Psoas muscle (tissue), 8 donors: Measurements from ENCODE around the gene HK3. TPM values are rescaled to one million over a fixed set of nuclear protein-coding genes. Genes with fewer than 3 reads are reported as not detected.

ENCODE experiments used
- ATAC-seq, 4 donors: fragments of 200-7000 bp; cut with Tn5 transposase; one replicate each; pipeline ENCODE4 v1.9.1; 2020; ENCODE audit warnings: moderate library complexity in 3 of 4, mild to moderate bottlenecking in 2 of 4
- DNase-seq, 2 donors: peaks; one replicate each; pipeline ENCODE4 v3.0.0-alpha.2; 2020
- H3K27ac ChIP-seq: fragments of 200-600 bp; one replicate; pipeline ENCODE4 v1.8.0; 2022
- H3K27me3 ChIP-seq, 3 donors: fragments of 200-600 bp in 1 of 3; one replicate each; pipeline versions ENCODE4 v1.6.1 to v1.8.0; 2013 to 2022; ENCODE audit warnings: low read length in 2 of 3, mild to moderate bottlenecking in 2 of 3, moderate library complexity in 1 of 3; ENCODE audit not compliant: insufficient read depth in 3 of 3
- H3K36me3 ChIP-seq, 2 donors: fragments of 200-600 bp in 1 of 2; one replicate each; pipeline versions ENCODE4 v1.6.1 to v1.8.0; 2013 to 2022; ENCODE audit warnings: low read depth in 1 of 2, mild to moderate bottlenecking in 1 of 2, moderate library complexity in 1 of 2; ENCODE audit not compliant: insufficient read depth in 1 of 2
- H3K4me1 ChIP-seq: fragments of 200-600 bp; one replicate; pipeline ENCODE4 v1.8.0; 2022
- H3K4me3 ChIP-seq: fragments of 200-600 bp; one replicate; pipeline ENCODE4 v1.8.0; 2022; ENCODE audit warnings: mild to moderate bottlenecking
- H3K9me3 ChIP-seq: fragments of 200-600 bp; one replicate; pipeline ENCODE4 v1.8.0; 2022
- WGBS, 3 donors: extraction: QIAGEN DNeasy Blood & Tissue Kit; methylation state at CpG; one replicate each; pipeline versions ENCODE4 v1.1.6 to v1.1.7; 2013; 5-methylcytosine and 5-hydroxymethylcytosine counted together
- intact Hi-C, 2 donors: fragments of 100-400 bp; cut with DNase I; formaldehyde crosslinking; loops; one replicate each; pipeline versions ENCODE4 v1.11.0 to v1.14.2; 2022
- polyA plus RNA-seq, 3 donors: library from polyadenylated mRNA; stranded (reverse); fragments of 200-250 nt; gene quantifications; one replicate each; pipeline ENCODE4 v1.2.3, GENCODE V29; 2013
- total RNA-seq, 4 donors: library from RNA; stranded (reverse); fragmentation: NEBNext Ultra II Directional in 2 of 4; extraction: Animal tissue kit (Norgen Biotek cat#: 25700) in 2 of 4; gene quantifications; one replicate each; pipeline versions ENCODE4 v1.2.1 to v1.2.4, GENCODE V29; 2021 to 2023
- TF ChIP-seq, protein P1 (sequence below): fragments of 200-600 bp; IDR thresholded peaks from one replicate; pipeline ENCODE4 v1.8.0; 2022; ENCODE audit warnings: antibody characterized with exemption
- donor health status: healthy with polysubstance abuse.
- donor health status: DM: no; HTN: no; CAD: no; lungs with moderate emphysema.
- donor health status: Bipolar disorder and iron deficiency.
- donor health status: healthy.
- donor health status: DM: yes; HTN: yes; CAD: no.
- donor health status: DM: no; HTN: no; CAD: no.
- donor health status: DM: no; HTN: no; CAD: no.
- donor health status: DM: yes; HTN: yes; CAD: no.

The HK3 gene
- total and polyA plus RNA-seq, 7 donors = 1.6 to 3.1 (median 2.4) TPM

DNA sequence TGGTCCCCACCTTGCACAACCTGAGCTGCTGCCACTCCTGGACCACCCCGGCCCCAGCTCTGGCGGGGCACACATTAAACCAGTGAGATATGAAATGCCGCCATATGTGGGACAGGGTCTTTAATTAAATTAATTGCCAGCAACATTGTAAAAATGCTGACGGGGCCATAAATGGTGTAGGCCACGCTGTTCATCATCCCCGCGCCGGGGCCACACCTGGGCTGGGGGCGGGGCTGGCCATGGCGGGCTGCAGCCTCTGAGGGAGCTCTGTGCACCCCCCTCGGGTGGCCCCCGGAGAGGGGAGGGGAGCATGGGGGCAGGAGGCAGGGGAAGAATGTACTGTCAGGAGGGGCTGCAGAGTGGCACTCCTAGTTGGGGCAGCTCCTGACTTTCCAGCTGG is 47.8 kb downstream of the HK3 start:
- DNase-seq (no peak), ATAC-seq (no peak)
- intact Hi-C loops = no loop called here
- no peak overlapping the region for H3K27ac ChIP-seq
- no peaks in the 10 kb centered on the region for H3K9me3 ChIP-seq
- TF ChIP-seq, protein P1, sequence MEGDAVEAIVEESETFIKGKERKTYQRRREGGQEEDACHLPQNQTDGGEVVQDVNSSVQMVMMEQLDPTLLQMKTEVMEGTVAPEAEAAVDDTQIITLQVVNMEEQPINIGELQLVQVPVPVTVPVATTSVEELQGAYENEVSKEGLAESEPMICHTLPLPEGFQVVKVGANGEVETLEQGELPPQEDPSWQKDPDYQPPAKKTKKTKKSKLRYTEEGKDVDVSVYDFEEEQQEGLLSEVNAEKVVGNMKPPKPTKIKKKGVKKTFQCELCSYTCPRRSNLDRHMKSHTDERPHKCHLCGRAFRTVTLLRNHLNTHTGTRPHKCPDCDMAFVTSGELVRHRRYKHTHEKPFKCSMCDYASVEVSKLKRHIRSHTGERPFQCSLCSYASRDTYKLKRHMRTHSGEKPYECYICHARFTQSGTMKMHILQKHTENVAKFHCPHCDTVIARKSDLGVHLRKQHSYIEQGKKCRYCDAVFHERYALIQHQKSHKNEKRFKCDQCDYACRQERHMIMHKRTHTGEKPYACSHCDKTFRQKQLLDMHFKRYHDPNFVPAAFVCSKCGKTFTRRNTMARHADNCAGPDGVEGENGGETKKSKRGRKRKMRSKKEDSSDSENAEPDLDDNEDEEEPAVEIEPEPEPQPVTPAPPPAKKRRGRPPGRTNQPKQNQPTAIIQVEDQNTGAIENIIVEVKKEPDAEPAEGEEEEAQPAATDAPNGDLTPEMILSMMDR = no peak
- H3K36me3 ChIP-seq = no peaks in the 10 kb centered on the region
- peaks cover 3 to 53% (median 23%) of the 10 kb centered on the region in 3 donors for H3K27me3 ChIP-seq
- no peak overlapping the region for H3K4me3 ChIP-seq
- 58 to 69% (median 67%) methylated on average over 10 to 12 of the region's 12 CpGs for WGBS, 3 donors
- no peaks in the 10 kb centered on the region for H3K4me1 ChIP-seq

DNA sequence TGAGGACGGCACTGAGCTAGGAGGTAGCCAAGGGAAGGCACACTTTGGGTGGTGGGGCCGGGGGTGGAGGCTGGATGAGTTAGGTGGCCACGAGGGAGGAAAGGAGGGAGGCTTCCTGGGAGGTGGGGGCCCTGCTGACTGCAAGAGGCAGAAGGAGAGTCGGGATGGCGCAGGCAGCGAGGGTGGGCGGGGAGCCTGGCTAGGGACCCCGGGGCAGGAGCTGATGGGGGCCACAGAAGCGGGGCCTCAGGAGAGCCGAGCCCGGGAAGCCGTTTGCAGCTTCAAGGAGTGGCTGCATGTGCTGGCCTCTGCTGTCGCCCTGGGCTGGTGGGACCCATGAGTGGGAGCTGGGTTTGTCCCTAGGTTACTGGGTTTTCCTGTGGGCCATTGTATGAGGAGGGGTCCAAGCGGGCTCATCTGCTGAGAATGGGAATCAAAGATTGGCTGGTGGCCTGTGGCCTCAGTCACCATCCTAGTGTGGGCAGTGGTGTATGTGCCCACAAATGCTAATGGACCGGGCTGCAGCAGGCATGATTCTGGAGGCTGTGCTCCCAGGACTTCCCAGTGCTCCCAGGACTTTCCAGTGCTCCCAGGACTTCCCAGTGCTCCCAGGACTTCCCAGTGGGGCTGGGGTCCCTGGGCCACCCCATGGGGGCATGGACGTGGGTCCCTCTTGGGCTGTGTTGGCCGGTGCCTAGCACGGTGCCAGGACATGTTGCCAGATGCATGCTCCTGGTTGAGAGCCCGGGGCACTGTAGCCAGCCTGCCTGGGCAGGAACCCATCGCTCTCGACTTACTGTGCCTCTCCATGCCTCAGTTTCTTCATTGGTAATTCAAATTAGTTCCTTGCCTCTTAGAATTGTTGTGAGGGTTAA is 48.5 kb downstream of the HK3 start:
- H3K36me3 ChIP-seq = no peaks in the 10 kb centered on the region
- TF ChIP-seq, protein P1 = no peak
- no peak for ATAC-seq
- no peaks in the 10 kb centered on the region for H3K9me3 ChIP-seq
- H3K4me3 ChIP-seq = no peak overlapping the region
- WGBS, 3 donors = 69 to 72% (median 71%) methylated on average over 19 to 21 of the region's 21 CpGs
- H3K27ac ChIP-seq = no peak overlapping the region
- no peak for DNase-seq
- no peaks in the 10 kb centered on the region for H3K4me1 ChIP-seq
- H3K27me3 ChIP-seq = peaks cover 3 to 59% (median 30%) of the 10 kb centered on the region in 3 donors
- intact Hi-C loops = no loop called here

DNA sequence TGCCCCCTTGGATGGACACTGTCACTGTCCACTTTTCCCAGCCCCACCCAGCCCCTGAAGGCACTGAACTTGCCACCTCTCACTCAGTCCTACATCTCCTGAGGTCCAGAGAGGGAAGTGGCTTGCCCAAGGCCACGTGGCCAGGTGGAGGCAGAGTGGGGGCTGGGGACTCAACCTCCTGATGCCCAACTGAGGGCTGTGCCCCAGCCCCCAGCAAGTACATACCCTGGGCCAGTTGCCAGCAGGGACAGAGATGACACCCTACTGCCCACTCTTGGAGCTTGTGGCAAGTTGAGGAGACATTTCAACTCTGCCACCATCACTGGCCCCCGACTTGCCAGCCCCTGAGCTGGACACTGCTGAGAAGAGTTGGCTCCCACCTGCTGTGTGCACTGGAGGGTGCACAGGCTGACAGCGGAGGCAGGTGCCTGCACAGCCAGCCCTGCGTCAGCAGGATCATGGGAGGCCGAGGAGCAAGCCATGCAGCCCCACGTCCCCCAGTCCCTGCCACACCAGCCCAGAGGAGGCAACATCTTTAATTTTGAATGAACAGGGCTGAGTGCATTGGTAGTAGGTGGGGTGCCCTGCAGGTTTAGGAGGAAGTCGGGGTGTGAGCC is 49.4 kb downstream of the HK3 start:
- no peak overlapping the region for H3K4me3 ChIP-seq
- H3K27ac ChIP-seq = no peak overlapping the region
- no peak for DNase-seq
- intact Hi-C loops = no loop called here
- H3K36me3 ChIP-seq = no peaks in the 10 kb centered on the region
- WGBS, 3 donors = 72 to 78% (median 76%) methylated on average over 7 of the region's 7 CpGs
- ATAC-seq = no peak
- TF ChIP-seq, protein P1 = no peak
- H3K9me3 ChIP-seq = no peaks in the 10 kb centered on the region
- H3K4me1 ChIP-seq = no peaks in the 10 kb centered on the region
- H3K27me3 ChIP-seq = peaks cover 3 to 68% (median 32%) of the 10 kb centered on the region in 3 donors

DNA sequence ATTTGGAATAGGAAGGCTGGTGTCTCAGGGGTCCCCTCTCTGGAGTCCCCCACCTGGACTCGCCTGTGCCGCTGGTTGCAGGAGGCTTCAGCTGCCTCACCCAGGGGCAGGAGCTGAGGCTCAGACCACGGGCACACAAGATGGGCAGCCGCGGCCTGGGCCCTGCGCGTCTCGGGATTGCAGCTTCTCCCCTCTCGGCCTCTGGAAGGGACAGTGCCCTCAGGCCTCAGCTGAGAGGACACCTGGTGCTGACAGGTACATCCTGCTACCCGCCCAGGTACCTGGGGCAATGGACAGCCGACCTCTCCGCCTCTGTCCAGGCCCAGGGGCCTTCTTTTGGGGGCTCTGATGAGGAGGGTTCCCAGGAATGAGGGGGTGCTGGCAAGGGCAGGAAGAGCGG is 50.5 kb downstream of the HK3 start:
- no peak overlapping the region for H3K4me3 ChIP-seq
- no peak for DNase-seq
- no peak for ATAC-seq
- peaks cover 3 to 73% (median 38%) of the 10 kb centered on the region in 3 donors for H3K27me3 ChIP-seq
- TF ChIP-seq, protein P1 = no peak
- H3K27ac ChIP-seq = no peak overlapping the region
- WGBS, 3 donors = 81 to 86% (median 84%) methylated on average over 12 to 13 of the region's 13 CpGs
- H3K4me1 ChIP-seq = no peaks in the 10 kb centered on the region
- intact Hi-C loops = no loop called here
- H3K36me3 ChIP-seq = no peaks in the 10 kb centered on the region
- no peaks in the 10 kb centered on the region for H3K9me3 ChIP-seq
